Left hindlimb (tissue), 1 donor: ENCODE data around the gene NAT9.

ENCODE experiments used
- DNase-seq: peaks from one replicate; pipeline ENCODE4 v3.0.0-alpha.2; 2018

Gene NAT9

DNA sequence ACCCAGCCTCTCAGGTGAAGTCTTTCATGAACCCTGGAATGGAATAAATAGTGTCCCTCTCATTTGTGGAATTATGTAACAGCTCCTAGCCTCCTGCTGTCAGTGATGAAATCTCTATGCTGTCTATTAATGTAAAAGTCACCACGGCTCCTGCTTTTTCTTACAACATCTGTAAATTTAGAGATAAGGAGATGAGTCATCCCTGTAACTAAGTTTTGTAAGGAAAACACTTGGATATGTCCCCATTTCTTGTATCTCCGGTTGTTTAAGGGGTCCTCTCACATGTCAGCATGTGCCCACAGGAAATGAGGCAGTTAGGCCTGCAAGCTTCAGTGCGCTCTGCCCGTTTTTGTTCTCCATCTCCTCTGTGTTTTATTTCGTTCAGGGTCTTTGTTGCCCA, 2.8 kb upstream of the NAT9 start:
- no peak for DNase-seq

DNA sequence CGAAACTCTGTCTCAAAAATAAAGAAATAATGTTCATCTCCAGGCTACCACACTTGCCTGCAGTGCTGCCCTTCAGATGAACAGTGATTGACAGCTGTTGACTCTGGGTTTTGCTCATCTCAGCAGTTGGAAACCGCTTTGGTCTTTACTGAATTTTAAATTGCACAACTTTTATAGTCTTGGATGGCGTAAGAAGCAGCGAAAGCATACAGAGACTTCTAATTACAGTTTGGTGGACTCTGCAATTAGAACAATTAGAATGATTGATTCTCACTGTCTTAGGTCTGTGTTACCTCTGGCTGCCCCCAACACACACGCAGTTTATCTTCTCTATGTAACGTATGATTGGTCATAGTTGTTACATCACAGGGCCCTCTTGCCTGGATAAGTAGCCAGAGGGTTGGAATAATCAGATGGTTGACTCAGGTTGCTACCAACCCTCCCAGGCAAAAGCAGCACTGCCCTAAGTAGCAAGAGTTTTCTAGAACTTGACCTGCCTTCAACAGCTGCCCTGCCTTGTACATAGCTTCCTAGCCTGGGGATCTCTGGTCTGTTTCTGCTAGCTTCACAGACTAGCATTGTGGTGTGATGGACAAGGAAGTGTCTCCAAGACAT, 1.9 kb upstream of the NAT9 start:
- no peak for DNase-seq

DNA sequence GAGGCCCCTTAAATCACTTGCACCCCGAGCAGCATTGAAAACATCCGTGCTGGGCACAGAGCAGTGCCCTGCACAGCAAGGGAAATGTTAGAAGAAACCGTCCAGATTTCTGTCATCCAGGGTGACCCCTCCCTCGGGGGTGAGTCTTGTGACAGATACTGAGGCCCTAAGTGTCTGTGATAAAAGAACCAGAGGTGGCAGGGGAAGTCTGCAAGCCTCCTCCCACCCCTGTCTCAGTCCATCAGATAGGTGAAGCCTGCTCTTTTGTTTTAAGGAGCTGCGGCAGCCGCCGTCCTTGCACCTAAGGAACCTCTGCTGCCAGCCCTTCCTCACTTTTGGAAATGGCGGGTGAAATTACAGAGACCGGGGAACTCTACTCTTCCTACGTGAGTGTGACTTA, 845 bp upstream of the NAT9 start:
- DNase-seq, result no peak

DNA sequence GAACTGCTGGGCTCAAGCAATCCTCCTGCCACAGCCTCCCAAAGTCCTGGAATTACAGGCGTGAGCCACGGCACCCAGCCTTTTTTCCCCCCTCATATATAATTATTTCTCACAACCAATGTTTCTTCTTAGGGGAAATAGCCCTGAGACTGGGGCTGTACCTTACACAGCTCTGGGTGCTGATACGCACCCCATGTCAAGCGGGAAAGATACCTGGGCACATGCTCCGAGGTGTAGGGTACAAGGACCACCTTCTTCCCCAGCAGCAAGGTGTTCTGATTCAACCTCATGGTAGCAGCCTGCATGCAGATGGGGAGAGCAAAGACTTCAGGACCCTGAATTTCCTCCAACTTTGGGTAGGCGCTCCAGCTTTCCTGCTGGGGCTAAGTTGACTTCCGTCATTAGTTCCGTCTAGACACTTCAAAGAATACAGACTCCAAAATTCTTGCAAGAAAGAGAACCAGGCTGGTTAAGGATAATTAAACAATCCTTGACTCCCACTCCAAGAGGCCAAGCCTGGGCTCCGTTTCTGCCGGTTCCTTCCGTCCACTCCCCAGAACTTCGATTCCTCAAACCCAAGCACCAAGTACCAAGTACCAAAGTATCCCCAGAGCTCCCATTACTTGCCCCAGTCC, 619 bp downstream of the NAT9 start:
- DNase-seq, result no peak

DNA sequence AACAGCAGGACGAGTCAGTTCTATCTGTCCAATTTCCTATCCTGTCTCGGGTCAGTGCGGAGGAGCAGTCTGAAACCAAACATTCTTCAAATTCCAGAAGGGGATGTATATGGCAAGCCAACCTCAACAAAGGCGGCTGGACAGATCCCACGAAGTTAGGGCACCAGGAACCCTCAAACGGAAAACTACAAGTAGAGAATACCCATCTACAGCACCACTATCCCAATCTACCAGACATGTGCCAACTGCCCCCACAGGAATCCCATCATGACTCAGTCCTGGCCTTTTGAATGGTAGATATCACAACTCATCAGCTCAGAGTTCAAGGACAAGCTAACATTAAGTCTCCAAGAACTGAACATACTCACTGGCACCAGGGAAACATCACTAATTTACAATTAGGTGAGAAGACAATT, 2.3 kb downstream of the NAT9 start:
- DNase-seq, result no peak

DNA sequence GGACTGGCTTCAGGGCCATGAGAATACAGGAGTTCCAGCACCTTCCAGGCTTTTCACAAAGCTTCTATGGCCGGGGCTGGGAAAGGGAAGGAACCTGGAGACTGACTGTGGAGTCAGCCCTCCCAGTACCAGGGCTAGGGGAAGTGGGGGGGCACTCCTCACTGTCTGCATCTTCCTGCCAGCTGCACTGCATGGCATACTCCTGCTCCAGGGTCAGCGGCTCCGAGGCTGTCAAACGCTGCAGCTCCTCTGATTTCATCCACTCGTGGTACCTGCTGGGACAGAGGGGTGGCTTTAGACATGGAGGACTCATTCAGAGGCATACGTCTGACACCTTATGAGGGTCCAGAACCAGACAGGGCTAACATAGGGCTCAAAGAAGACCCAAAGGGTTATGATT, 2.7 kb downstream of the NAT9 start:
- no peak for DNase-seq

DNA sequence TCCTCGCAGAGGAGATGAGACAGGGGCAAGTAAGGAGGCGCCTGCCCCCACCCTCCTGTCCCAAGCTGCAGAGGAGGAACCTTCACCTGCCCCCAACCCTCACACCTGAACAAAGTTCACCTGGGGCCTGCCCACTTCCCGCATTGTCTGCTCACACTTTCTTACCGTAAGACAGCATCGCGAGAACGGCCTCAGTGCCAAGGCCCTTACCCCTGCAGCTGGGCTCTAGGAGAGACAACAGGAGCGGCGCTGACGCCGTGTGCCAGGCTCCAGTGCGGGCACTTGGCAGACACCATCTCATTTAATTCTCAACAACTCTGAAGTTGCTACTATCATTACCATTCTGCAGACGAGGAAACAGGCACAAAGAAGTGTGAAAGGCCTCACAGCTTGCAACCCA, 4.1 kb downstream of the NAT9 start:
- DNase-seq, result no peak

DNA sequence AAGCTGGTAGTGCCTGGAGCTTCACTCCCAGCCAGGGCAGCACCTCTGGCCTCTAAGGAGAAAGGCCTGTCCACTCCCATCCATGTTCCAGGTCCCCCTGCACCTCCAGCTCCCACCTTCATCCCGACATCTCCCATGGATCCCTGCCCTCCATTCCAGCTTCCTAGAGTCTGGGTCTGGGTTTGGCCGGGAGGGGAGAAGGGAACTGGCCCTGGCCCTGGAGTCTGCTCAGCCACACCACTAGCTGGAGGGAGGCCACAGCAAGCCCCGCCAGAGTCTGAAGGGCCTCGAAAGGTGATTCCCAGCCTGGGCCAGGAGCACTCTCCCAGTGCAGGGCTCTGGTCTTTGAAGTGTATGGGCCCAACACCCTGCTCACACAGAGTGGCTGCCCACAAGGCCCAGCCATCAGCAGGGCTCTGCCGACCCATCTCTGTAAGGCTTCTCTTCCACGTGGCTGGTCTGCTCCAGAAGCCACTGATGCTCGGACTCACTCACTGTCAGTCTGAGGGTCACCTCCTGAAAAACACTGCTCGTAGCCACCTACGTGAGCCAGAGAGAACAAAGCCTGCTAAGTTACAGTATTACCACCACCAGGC, 4.7 kb downstream of the NAT9 start:
- no peak for DNase-seq

DNA sequence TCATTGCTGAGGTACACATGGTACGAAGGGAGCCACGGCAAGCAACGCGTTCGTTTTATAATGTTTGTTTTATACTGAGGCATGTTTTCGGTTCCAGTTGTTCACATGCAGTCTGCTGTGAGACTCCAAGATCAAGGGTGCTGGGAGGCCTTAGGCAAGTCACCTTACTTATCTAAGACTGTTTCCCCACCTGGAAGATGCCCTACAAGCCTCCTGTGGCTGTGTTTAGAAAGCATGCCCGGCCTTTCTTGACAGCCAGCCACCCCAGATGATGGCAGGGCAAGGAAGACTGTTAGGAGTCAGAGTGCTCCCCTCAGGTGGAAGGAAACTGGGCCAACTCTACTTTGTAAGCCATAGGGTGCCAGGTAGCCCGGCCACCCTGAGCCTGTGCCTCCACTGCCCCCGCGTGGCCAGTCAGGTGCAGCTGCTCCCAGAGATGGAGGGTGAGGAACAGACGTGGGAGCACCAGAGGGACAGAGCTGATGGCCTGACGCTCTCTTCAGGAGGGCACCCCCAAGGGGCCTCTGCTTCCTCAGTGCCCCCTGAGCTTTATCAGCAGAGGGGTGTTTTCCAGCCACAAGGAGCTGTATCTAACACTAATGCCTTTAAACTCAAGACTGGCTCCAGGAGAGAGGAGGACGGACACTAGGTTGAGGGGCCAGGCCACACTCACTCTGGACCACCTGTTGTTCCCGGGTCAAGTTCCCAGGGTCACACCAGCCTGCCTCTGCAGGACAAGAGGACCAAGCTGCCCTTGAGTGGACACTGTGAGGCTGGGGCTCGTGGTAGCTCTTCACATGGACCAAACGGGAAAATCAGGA, 5.4 kb downstream of the NAT9 start:
- DNase-seq, result no peak

DNA sequence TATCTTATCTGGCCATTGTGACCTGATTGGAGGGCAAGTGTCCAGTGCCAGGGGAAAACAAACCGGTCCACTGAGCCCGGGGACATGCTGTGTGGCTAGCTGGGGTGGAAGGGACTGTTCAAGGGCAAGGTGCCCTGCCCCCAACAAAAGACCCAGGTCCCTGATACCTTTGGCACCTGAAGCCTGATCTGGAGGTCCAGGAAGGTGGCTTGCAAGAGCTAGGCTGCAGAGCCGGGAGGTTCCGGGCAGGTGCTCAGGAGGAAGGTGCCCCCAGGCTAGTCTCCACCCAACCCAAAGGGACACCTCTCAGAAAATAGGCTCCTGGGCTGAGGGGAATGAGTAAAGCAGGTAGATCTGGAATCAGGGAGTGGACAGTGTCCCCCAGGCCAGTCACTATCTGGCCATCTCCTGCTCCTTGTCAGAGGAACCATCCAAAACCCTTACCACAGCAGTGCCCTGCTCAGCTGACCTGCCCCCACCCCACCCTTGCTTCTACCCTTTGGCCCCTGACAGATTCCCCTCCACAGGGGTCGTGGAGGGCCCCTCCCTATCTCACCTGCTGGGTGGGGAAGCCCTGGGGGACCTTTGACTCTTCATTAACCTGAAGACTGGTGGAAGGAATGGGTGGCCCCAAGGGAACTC, 6.2 kb downstream of the NAT9 start:
- DNase-seq, result no peak

DNA sequence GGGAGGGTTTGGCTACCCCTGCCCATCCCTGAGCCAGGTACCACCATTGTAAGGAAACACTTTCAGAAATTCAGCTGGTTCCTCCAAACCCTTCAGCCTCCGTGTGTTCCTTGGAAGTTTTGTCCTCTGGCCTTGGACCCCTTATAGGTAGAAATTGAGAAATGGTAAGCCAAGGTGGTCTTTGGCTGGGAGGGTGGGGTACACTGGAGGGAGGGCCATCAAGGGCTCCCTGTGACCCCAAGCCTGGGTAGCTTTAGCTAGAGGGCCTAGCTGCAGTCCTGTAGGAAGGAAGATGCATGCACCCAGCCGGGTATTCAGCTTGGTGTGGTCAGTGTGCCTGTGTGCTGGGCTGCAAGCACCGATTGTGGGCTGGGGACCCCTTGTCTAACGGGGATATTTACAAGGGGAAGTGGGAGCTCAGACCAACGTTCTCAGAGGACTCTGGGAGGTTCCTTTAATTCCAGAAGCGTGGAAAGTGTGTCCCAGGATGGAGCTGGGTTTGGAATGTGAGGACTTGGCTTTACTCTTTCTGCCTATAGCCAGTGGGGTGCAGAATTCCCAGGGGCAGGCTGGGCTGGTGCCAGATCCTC, 6.8 kb downstream of the NAT9 start:
- DNase-seq, result no peak

DNA sequence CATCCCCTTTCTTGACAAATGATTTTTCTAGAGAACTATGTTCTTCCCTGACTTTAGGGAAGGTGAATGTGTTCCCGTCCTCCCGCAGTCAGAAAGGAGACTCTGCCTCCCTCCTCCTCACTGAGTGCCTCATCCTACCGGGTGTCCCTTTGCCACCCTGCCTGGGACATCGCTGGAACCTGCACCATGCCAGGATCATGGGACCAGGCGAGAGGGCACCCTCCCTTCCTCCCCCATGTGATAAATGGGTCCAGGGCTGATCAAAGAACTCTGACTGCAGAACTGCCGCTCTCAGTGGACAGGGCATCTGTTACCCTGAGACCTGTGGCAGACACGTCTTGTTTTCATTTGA, 7.4 kb downstream of the NAT9 start:
- no peak for DNase-seq

DNA sequence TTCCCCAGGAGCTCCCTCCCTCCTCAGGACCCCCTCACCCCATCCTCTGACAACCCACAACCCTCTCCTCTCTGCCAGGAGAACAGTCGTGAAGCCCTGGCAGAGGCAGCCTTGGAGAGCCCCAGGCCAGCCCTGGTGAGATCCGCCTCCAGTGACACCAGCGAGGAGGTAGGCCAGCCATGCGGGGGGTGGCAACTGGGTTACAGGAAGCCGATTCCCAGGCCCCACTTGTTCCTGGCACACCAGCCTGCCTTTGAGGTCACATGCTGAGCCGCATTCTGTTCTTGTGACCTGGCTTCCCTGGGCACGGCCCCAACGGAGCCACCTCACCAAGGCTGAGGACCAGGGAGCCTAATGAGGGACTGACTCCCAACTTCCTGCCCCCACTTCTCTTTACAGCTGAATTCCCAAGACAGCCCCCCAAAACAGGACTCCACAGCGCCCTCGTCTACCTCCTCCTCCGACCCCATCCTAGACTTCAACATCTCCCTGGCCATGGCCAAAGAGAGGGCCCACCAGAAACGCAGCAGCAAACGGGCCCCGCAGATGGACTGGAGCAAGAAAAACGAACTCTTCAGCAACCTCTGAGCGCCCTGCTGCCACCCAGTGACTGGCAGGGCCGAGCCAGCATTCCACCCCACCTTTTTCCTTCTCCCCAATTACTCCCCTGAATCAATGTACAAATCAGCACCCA, 7.9 kb downstream of the NAT9 start:
- no peak for DNase-seq

DNA sequence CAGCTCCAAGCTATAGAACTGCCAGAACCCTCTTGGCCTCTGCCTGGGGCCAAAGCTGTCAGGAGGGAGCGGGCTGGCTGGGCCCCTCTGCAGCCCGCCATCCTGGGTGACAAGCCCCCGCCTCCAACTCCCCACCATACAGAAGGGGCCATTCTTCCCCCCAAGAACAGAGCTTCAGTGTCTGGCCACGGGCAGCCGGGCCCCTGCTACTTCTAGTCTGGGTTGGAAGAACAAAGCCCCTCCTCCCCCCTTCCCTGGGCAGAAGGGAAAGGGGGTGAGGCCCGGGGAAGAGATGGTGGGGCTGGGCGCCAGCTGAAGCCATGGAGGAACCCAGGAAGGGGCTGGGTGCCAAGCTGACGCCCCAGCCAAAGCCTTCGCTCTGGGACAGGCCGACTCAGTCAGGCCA, 9.0 kb downstream of the NAT9 start:
- no peak for DNase-seq

DNA sequence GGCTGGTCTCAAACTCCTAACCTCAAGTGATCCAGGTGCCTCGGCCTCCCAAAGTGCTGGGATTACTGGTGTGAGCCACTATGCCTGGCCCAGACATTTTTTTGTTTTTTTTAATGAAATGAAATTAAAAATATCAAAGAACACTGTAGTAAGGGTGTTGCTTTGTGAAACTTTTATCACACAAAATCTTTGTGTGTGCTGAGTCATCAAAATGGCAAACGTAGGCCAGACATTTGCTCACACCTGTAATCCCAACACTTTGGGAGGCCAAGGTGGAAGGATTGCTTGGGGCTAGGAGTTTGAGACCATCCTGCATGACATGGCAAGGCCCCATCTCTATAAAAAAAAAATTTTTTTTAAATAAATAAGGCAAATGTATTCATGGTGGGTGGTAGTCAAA, 9.7 kb downstream of the NAT9 start:
- no peak for DNase-seq

DNA sequence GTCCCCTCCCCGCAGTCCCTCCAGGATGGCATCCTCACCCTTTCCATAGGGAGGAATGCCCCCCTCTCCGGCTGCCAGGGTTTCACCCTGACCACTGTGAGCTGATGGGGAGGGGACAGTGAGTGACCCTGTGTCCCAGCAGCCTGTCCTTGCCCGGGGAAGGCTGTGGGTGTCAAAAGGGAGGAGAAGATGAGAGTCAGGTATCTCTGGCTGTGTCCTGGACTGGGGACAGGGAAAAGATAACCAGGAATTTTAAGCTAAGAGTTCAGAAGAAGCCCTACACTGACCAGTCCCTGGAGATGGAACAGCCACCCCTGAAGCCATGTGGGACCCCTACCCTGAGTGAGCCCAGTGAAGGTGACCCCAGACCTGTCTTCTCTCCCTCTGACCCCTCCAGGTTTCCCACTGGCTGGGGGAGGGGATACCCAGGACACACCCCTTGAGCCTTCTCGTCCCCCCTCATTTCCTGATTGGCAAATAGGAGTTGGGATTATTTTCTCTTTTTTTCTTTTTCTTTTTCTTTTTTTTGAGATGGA, 11.3 kb downstream of the NAT9 start:
- DNase-seq, result no peak

DNA sequence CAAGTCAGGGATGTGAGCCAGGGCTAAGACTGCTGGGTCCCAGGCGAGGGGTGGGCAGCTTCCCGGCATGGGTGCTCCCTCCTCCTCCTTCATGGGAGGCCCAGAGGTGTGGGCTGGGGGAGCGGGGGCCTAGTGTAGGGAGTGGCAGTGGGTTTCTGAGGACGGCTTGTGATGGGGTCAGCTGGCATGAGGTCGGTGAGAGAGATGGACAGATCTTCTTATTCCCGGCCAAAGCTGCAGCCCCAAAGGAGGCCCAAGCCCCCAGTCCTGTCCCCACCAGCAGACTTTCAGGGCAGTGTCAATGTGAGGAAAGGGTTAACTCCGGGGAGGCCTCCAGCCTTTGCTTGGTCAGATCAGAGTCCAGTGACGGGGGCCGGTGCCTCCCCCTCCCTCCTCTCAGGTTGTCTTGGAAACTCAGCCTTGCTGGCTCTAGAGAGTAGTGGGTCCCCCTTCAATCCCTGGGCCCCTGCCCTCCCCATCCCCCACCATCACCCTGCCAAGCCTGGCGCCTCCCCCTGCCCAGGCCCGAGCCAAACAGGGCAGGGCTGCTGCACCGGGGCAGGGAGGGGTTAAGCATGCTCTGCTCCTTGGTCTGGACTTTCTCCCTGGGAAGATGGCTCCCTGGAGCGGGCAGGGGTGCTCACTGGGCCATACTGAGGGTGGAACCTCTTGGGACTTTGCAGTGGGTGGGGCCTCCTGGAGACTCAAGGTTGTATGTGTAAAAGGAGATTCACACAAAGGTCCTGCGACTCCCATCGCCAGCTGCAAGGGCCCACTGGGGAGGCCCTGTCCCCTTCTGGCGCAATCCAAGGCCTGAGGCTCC, 12.4 kb downstream of the NAT9 start:
- peak; percentile 68 for DNase-seq

DNA sequence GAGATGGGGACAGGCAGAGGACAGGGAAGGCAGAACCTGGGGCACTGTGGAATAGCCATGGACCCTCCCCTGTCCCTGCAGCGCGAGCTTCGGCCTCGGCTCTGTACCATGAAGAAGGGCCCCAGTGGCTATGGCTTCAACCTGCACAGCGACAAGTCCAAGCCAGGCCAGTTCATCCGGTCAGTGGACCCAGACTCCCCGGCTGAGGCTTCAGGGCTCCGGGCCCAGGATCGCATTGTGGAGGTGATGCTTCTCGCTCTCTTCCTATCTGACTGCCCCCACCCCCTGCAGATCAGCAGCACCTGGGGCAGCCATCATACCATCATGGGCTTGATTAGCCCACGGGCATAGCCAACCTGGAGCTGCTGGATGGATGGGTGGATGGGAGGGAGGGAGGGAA, 14.2 kb downstream of the NAT9 start:
- DNase-seq, result no peak

DNA sequence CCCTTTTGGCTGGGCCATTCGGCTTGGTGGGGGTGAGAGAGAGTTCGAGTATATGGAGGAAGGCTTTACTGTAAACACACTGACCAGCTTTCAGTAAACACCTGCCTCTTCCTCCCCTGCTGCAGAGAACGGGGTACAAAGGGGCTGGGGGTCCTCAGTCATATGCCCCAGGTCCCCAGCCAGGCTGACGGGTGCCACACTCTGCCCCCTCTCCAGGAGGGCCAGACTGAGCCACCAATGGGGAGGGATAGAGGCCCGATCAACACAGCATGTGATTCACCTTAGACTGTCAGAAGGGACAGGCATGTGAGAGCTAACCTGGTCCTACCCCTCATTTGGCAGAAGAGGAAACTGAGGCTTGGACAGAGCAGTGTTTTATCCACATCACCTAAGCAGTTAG, 14.7 kb downstream of the NAT9 start:
- no peak for DNase-seq

DNA sequence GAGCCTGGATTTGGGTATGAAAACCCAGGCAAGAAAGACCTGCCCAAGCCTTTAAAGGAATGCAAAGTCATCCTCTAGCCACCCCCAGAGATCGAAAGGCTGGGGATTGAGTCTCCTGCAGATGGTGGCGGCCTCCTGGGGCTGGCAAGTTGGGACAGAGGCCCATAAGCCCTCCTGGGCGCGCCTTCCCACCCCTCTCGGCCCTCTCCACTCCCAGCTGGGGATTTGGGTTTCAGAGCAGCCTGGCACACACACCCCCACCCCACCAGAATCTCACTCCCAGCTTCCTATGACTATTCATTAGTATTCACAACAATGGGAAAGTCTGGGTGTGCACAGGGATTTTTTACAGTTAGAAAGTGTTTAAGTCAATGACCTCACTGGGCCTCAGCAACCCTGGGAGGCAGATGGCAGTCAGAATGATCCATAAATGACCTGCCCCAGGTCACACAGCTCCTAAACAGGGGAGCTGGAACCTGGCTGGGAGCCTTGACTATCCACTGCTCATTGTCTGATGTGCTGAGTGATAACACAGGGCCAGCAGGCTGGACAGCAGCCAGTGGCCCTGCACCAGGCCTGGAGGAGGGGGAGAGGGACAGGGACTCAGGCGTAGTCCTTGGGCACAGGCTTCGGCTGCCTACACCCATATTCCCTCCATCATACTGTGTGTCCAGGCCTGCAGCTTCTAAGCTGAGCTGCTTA, 15.6 kb downstream of the NAT9 start:
- DNase-seq, result no peak

DNA sequence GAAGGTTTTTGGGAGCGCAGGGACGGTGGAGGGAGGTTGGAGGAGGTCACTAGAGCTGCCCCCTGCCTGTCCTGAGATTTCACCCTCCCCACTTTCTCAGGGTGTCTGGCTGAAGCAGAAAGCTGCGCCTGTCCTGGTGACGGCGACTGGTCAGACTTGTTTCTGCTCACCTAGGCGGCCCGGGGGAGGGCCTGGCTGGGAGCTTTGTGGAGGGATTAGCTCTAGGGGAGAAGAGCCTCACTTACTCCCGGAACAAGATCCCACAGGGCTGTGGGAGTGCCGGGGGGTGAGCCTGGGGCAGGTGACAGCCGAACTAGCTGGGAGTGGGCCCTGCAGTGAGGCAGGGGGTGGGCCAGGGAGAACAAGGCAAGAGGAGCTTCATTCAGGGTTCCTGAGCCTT, 16.2 kb downstream of the NAT9 start:
- no peak for DNase-seq
